B cell (primary cell): ENCODE measurements around the gene PARP8. TPM values are rescaled to one million over a fixed set of nuclear protein-coding genes. Genes with fewer than 3 reads are reported as not detected.

ENCODE experiments used
- ATAC-seq: fragments of 200-7000 bp; cut with Tn5 transposase; one replicate; pipeline ENCODE4 v1.10.0; 2021; ENCODE audit warnings: low read depth, mild to moderate bottlenecking, moderate number of reproducible peaks, moderate library complexity
- CTCF ChIA-PET: fragments of 350-600 bp; sonication (Branson Sonifier 250); formaldehyde crosslinking; loops from one replicate; lab custom pipeline; 2021; ENCODE audit warnings: antibody characterized with exemption, inconsistent platforms; lab: Charles Lee
- POLR2A ChIA-PET: fragments of 350-600 bp; sonication (Branson Sonifier 250); formaldehyde crosslinking; loops from one replicate; lab custom pipeline; 2021; ENCODE audit warnings: antibody characterized with exemption; lab: Charles Lee
- DNase-seq: peaks from one replicate; pipeline ENCODE4 v3.0.0; 2013
- H2AFZ ChIP-seq: 2 replicates; pipeline ENCODE4 v1.6.1; 2012; ENCODE audit warnings: mild to moderate bottlenecking, low read depth, low read length; ENCODE audit not compliant: insufficient read depth, poor library complexity, severe bottlenecking
- H3K27ac ChIP-seq, 2 donors: 1 replicate in 1 of 2; 2 replicates in 1 of 2; pipeline ENCODE4 v1.5.1; 2012 to 2013; ENCODE audit warnings: low read length in 2 of 2, mild to moderate bottlenecking in 2 of 2, moderate library complexity in 1 of 2
- H3K27me3 ChIP-seq, 4 experiments: fragments of 200-600 bp in 1 of 4; sonication (generic) in 1 of 4; replicated peaks in 1 of 4; 1 replicate in 2 of 4; 2 replicates in 2 of 4; pipeline versions ENCODE4 v1.6.1 to v1.7.0; 2013 to 2016; ENCODE audit warnings: low read length in 3 of 4, mild to moderate bottlenecking in 2 of 4, mixed read lengths in 1 of 4, moderate library complexity in 1 of 4; ENCODE audit not compliant: insufficient read depth in 4 of 4, control insufficient read depth in 3 of 4; ENCODE audit errors: control extremely low read depth in 1 of 4
- H3K36me3 ChIP-seq, 2 experiments: replicated peaks in 1 of 2; 1 replicate in 1 of 2; 2 replicates in 1 of 2; pipeline versions ENCODE4 v1.6.1 to v1.7.1; 2013; ENCODE audit warnings: low read length in 1 of 2; ENCODE audit not compliant: insufficient read depth in 2 of 2, control insufficient read depth in 1 of 2; ENCODE audit errors: control extremely low read depth in 1 of 2, extremely low read depth in 1 of 2
- H3K4me1 ChIP-seq, 2 donors: fragments of 200-600 bp in 1 of 2; sonication (generic) in 1 of 2; 1 replicate in 1 of 2; 2 replicates in 1 of 2; pipeline versions ENCODE4 v1.5.1 to v1.6.1; 2013 to 2017; ENCODE audit warnings: low read length in 2 of 2; ENCODE audit not compliant: control insufficient read depth in 2 of 2, insufficient read depth in 2 of 2
- H3K4me2 ChIP-seq: replicated peaks from 2 replicates; pipeline ENCODE3; 2012; ENCODE audit warnings: mild to moderate bottlenecking, low read depth, low read length; ENCODE audit not compliant: poor library complexity, severe bottlenecking
- H3K4me3 ChIP-seq, 5 experiments: fragments of 200-600 bp in 1 of 5; sonication (generic) in 1 of 5; 1 replicate in 3 of 5; 2 replicates in 2 of 5; pipeline versions ENCODE4 v1.5.1 to v1.7.0; 2011 to 2016; ENCODE audit warnings: low read length in 4 of 5, mild to moderate bottlenecking in 4 of 5, low read depth in 2 of 5, control low read depth in 1 of 5, moderate library complexity in 1 of 5; ENCODE audit not compliant: insufficient read depth in 1 of 5; ENCODE audit errors: control extremely low read depth in 1 of 5, extremely low read depth in 1 of 5
- H3K79me2 ChIP-seq: fragments of 200-600 bp; sonication (generic); one replicate; pipeline ENCODE4 v1.6.0; 2016; ENCODE audit warnings: low read length; ENCODE audit not compliant: control insufficient read depth, insufficient read depth
- H3K9ac ChIP-seq: fragments of 200-600 bp; sonication (generic); 2 replicates; pipeline ENCODE4 v1.6.1; 2017; ENCODE audit warnings: mild to moderate bottlenecking, low read length, moderate library complexity
- H3K9me3 ChIP-seq, 3 donors: one replicate each; pipeline versions ENCODE4 v1.6.1 to v1.7.1; 2013; ENCODE audit warnings: low read length in 2 of 3; ENCODE audit not compliant: control insufficient read depth in 2 of 3, insufficient read depth in 1 of 3; ENCODE audit errors: control extremely low read depth in 1 of 3
- H4K20me1 ChIP-seq: 2 replicates; pipeline ENCODE4 v1.6.0; 2012; ENCODE audit warnings: mild to moderate bottlenecking, low read length; ENCODE audit not compliant: insufficient read depth, control insufficient read depth, poor library complexity, severe bottlenecking
- H3K27ac Mint-ChIP-seq: one replicate; pipeline ENCODE4 v1.8.0; 2021; ENCODE audit warnings: mixed read lengths
- H3K27me3 Mint-ChIP-seq: one replicate; pipeline ENCODE4 v1.8.0; 2021; ENCODE audit warnings: mixed read lengths
- H3K4me1 Mint-ChIP-seq: one replicate; pipeline ENCODE4 v1.8.0; 2021; ENCODE audit warnings: mixed read lengths
- H3K4me3 Mint-ChIP-seq: one replicate; pipeline ENCODE4 v1.8.0; 2021; ENCODE audit warnings: mixed read lengths
- H3K9me3 Mint-ChIP-seq: one replicate; pipeline ENCODE4 v1.8.0; 2022; ENCODE audit warnings: mixed read lengths; ENCODE audit not compliant: insufficient read depth
- CTCF ChIP-seq: fragments of 200-600 bp; IDR thresholded peaks from one replicate; pipeline ENCODE4 v1.8.0; 2022; ENCODE audit warnings: antibody characterized with exemption, mild to moderate bottlenecking
- EZH2 ChIP-seq: IDR thresholded peaks from 2 replicates; pipeline ENCODE4 v1.6.1; 2012; ENCODE audit warnings: borderline replicate concordance, low read depth, mild to moderate bottlenecking, moderate library complexity, low read length; ENCODE audit not compliant: insufficient read depth, poor library complexity, severe bottlenecking
- WGBS: methylation state at CpG from one replicate; pipeline ENCODE4 v1.1.5; 2013; ENCODE audit warnings: missing lambda C conversion rate; ENCODE audit not compliant: insufficient coverage; 5-methylcytosine and 5-hydroxymethylcytosine counted together
- intact Hi-C: fragments of 100-400 bp; cut with micrococcal nuclease; formaldehyde crosslinking; loops from one replicate; pipeline ENCODE4 v1.10.0; 2022
- polyA plus RNA-seq: library from polyadenylated mRNA; depleted of rRNA; stranded (reverse); fragments of >200 nt; gene quantifications from 2 replicates; pipeline ENCODE4 v1.2.3, GENCODE V29; 2012
- total RNA-seq, 2 donors: library from RNA; stranded (reverse); fragments of 120-200 nt in 1 of 2; gene quantifications; 1 replicate in 1 of 2; 2 replicates in 1 of 2; pipeline versions ENCODE4 v1.2.3 to v1.2.4, GENCODE V29; 2013 to 2022

PARP8 gene
- total and polyA plus RNA-seq, 2 donors (not counting 1 experiment from before 2014, with no cell fraction given): 36.2 to 83.6 TPM

- Histone ChIP-seq H3K4me2 (peak overlapping the region; percentile 2), H3K4me1 (peaks cover 14 to 18% of the 10 kb centered on the region in 2 donors), H3K9ac (no peak overlapping the region), H3K79me2 (peaks cover 97% of the 10 kb centered on the region), H3K27me3 (no peaks in the 10 kb centered on the region), H2AFZ (no peak overlapping the region), H4K20me1 (peaks cover 14% of the 10 kb centered on the region), H3K4me3 (no peak overlapping the region), H3K36me3 (no peaks in the 10 kb centered on the region), H3K27ac (no peak overlapping the region), H3K9me3 (no peaks in the 10 kb centered on the region)
- whole genome bisulfite sequencing: no CpG with 5 or more reads among the region's 2 CpGs
- intact Hi-C loops: no loop called here
- no peaks in the 10 kb centered on the region for H3K27me3 Mint-ChIP-seq
- peak overlapping the region; percentile 4 for H3K4me3 Mint-ChIP-seq
- ATAC-seq (no peak), DNase-seq (peak; percentile 19)
- H3K27ac Mint-ChIP-seq: peak overlapping the region; percentile 34
- no peaks in the 10 kb centered on the region for H3K9me3 Mint-ChIP-seq
- CTCF ChIA-PET: interaction anchor here (1.5 kb wide), 1 partner anchor 28 kb away, joined by 3 read pairs; no protein-coding TSS in a partner anchor
- TF ChIP-seq CTCF: no peak
- no peak for TF ChIP-seq EZH2
- H3K4me1 Mint-ChIP-seq: peaks cover 46% of the 10 kb centered on the region
- POLR2A ChIA-PET: no interaction called here
These were observed 51.2 kb downstream of the PARP8 start for GRCh38 chr5:50717651-50718050.

DNA sequence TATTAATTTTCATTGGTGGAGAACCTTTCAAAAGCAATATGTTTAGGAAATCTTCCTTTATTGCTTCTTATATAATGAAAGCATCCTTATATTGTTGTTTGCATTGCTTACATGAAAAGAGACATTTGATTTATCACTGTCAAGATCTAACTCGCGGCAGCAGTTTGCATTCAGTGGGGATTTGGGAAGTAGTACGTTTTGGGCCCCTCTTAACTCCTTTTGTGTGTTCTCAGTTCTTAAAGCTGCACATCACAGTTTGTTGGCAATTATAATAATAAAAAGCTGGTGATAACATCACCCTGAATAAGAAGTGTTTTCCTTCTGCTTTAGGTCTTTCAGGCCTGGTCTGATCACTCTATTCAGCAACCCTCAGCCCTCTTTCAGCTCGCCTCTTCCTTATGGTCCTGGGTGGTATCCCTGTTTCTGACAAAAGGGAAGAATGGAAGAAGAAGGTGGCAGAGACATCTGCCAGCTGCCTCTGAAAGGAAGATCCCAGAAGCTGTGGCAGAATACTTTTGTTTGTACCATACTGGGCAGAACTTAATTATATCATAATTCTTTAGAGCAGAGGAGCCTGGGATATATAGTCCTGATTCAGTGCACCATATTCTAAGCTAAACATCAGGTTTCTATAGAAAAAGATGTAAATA lies 53.7 kb downstream of the PARP8 start:
- DNase-seq (no peak), ATAC-seq (no peak)
- Histone ChIP-seq H3K9ac (no peak overlapping the region), H3K27me3 (no peaks in the 10 kb centered on the region), H3K4me1 (peaks cover 8 to 14% of the 10 kb centered on the region in 2 donors), H3K27ac (no peak overlapping the region), H3K4me3 (no peak overlapping the region), H4K20me1 (peaks cover 16% of the 10 kb centered on the region), H3K9me3 (no peaks in the 10 kb centered on the region), H3K36me3 (no peaks in the 10 kb centered on the region), H3K79me2 (peaks cover 93% of the 10 kb centered on the region), H2AFZ (no peak overlapping the region), H3K4me2 (no peak overlapping the region)
- intact Hi-C loops: no loop called here
- TF ChIP-seq CTCF: no peak
- no peak for TF ChIP-seq EZH2
- Mint-ChIP-seq H3K27me3 (no peaks in the 10 kb centered on the region), H3K9me3 (no peaks in the 10 kb centered on the region), H3K27ac (no peak overlapping the region), H3K4me3 (no peak overlapping the region), H3K4me1 (peaks cover 43% of the 10 kb centered on the region)
- WGBS: no CpG with 5 or more reads among the region's 4 CpGs
- POLR2A ChIA-PET: no interaction called here
- CTCF ChIA-PET: interaction anchor here (1.1 to 1.3 kb wide), 2 partner anchors 21 to 32 kb away, joined by 3 to 6 read pairs; no protein-coding TSS in a partner anchor
